ENCODE measurements around the gene FAM20B.
"Not testable (repeated sequence)": the region's sequence is repeated elsewhere in the genome, so short reads cannot be mapped to it uniquely, and the experiment has no call there.

Gene FAM20B

GRCh38 chr1:179017383-179018326 is 8.0 kb upstream of the FAM20B start:
- no peak overlapping the region for H3K4me3 ChIP-seq (ENCODE audit: low read length)
- DNase-seq (ENCODE audit: low read depth, low spot score) = no peak

GRCh38 chr1:179021873-179022272 is 3.8 kb upstream of the FAM20B start:
- DNase-seq (ENCODE audit: low read depth, low spot score) = no peak
- no peak overlapping the region for H3K4me3 ChIP-seq (ENCODE audit: low read length)

- no peak overlapping the region for H3K4me3 ChIP-seq (ENCODE audit: low read length)
- DNase-seq (ENCODE audit: low read depth, low spot score) = no peak
These were observed 1.6 kb upstream of the FAM20B start for GRCh38 chr1:179023946-179024650.

- DNase-seq (ENCODE audit: low read depth, low spot score) = peak; percentile 66
- H3K4me3 ChIP-seq (ENCODE audit: low read length) = peak overlapping the region; percentile 79
These were observed 500 bp downstream of the FAM20B start for GRCh38 chr1:179025975-179026812.

GRCh38 chr1:179026813-179027669 is 1.3 kb downstream of the FAM20B start:
- no peak for DNase-seq (ENCODE audit: low read depth, low spot score)
- peak overlapping the region; percentile 79 for H3K4me3 ChIP-seq (ENCODE audit: low read length)

- H3K4me3 ChIP-seq (ENCODE audit: low read length) = no peak overlapping the region
- no peak for DNase-seq (ENCODE audit: low read depth, low spot score)
These were observed 3.6 kb downstream of the FAM20B start for GRCh38 chr1:179029321-179029759.

GRCh38 chr1:179030130-179030529 is 4.4 kb downstream of the FAM20B start:
- no peak overlapping the region for H3K4me3 ChIP-seq (ENCODE audit: low read length)
- DNase-seq (ENCODE audit: low read depth, low spot score) = no peak

- H3K4me3 ChIP-seq (ENCODE audit: low read length) = no peak overlapping the region
- DNase-seq (ENCODE audit: low read depth, low spot score) = no peak
These were observed 5.0 kb downstream of the FAM20B start for GRCh38 chr1:179030683-179031082.

GRCh38 chr1:179031284-179031683 is 5.6 kb downstream of the FAM20B start:
- no peak overlapping the region for H3K4me3 ChIP-seq (ENCODE audit: low read length)
- DNase-seq (ENCODE audit: low read depth, low spot score) = no peak

- DNase-seq (ENCODE audit: low read depth, low spot score) = no peak
- no peak overlapping the region for H3K4me3 ChIP-seq (ENCODE audit: low read length)
These were observed 6.3 kb downstream of the FAM20B start for GRCh38 chr1:179031855-179032513.

GRCh38 chr1:179034720-179035119 is 9.0 kb downstream of the FAM20B start:
- DNase-seq (ENCODE audit: low read depth, low spot score) = no peak
- H3K4me3 ChIP-seq (ENCODE audit: low read length) = no peak overlapping the region

GRCh38 chr1:179036844-179037465 is 11.3 kb downstream of the FAM20B start:
- H3K4me3 ChIP-seq (ENCODE audit: low read length) = no peak overlapping the region
- DNase-seq (ENCODE audit: low read depth, low spot score) = peak; percentile 70

- no peak overlapping the region for H3K4me3 ChIP-seq (ENCODE audit: low read length)
- no peak for DNase-seq (ENCODE audit: low read depth, low spot score)
These were observed 13.0 kb downstream of the FAM20B start for GRCh38 chr1:179038528-179039281.

GRCh38 chr1:179039502-179040174 is 13.9 kb downstream of the FAM20B start:
- not testable (repeated sequence) for H3K4me3 ChIP-seq (ENCODE audit: low read length); DNase-seq (ENCODE audit: low read depth, low spot score)

- not testable (repeated sequence) for H3K4me3 ChIP-seq (ENCODE audit: low read length); DNase-seq (ENCODE audit: low read depth, low spot score)
These were observed 14.5 kb downstream of the FAM20B start for GRCh38 chr1:179040175-179040551.

GRCh38 chr1:179042087-179042486 is 16.4 kb downstream of the FAM20B start:
- no peak overlapping the region for H3K4me3 ChIP-seq (ENCODE audit: low read length)
- no peak for DNase-seq (ENCODE audit: low read depth, low spot score)

Data from Jurkat, Clone E6-1 (cell line).